SK-MEL-5 (cell line): ENCODE data around the gene MGMT. TPM values are rescaled to one million over a fixed set of nuclear protein-coding genes. Genes with fewer than 3 reads are reported as not detected.

Experiments used
- DNase-seq: peaks from one replicate; pipeline ENCODE4 v3.0.0-alpha.2; 2016; ENCODE audit warnings: low read depth, low spot score
- in situ Hi-C: cut with HindIII; loops from 2 replicates; pipeline ENCODE4 v1.10.0; 2016; ENCODE audit warnings: low sequenced_read_pairs, high pct_unique_total_duplicates, low pct_unique_long_range_greater_than_20kb
- total RNA-seq: library from RNA; depleted of rRNA; stranded (reverse); fragments of >200 nt; shearing (Covaris generic); gene quantifications from 2 replicates; pipeline ENCODE4 v1.2.3, GENCODE V29; 2014

Gene MGMT
- total RNA-seq, 1 experiment from 2014 or later, result 10.3 TPM

GRCh38 chr10:129447486-129447885 is 19.6 kb upstream of the MGMT start:
- no peak for DNase-seq
- in situ Hi-C loops, result no loop called here

DNA sequence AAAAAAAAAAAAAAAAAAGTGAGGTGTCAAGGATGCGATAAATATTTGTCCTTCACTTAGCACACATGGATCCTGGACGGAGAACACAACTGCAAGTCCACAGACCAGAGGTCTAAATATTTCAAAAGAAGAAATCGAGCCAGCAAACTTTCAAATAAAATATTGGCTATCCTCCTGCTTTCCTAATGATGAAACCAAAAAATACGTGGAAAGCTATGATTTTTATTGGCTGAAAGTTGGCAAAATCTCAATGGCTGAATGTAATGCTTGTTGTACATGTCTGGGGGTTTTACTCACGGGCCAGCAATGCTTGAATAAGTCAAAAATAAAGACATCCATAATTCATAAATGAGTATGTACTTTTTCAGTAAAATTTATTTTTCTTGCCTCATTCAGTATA is 19.0 kb upstream of the MGMT start:
- in situ Hi-C loops, result no loop called here
- no peak for DNase-seq

DNA sequence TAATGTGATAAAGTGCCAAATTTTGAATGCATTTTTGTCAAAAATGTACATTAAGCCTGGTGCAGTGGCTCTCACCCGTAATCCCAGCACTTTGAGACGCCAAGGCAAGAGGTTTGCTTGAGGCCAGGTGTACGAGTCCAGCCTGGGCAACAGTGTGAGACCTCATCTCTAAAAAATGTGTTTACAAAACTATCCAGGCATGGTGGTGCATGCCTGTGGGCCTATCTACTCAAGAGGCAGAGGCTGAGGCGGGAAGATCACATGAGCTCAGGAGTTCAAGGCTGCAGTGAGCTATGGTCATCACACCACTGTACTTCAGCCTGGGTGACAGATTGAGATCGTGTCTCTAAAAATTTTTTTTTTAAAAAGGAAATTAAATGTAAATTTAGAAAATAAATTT is 18.5 kb upstream of the MGMT start:
- in situ Hi-C loops, result no loop called here
- DNase-seq, result no peak

GRCh38 chr10:129449893-129450292 is 17.1 kb upstream of the MGMT start:
- in situ Hi-C loops, result no loop called here
- no peak for DNase-seq

DNA sequence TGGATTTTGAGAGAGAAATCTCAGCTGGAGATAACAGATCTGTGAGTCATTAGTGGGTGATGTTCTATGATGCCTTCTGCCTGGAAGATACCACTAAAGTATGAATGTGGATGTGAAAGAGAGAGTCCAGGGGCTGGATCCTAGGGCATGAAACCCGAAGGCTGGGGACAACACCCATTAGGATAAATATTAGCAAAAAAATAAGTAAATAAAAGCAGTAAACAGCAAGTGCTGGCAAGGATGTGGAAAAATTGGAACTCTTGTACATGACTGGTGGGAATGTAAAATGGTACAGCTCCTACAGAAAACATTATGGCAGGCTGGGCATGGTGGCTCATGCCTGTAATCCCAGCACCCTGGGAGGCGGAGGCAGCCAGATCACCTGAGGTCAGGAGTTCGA is 16.6 kb upstream of the MGMT start:
- in situ Hi-C loops, result no loop called here
- DNase-seq, result no peak

DNA sequence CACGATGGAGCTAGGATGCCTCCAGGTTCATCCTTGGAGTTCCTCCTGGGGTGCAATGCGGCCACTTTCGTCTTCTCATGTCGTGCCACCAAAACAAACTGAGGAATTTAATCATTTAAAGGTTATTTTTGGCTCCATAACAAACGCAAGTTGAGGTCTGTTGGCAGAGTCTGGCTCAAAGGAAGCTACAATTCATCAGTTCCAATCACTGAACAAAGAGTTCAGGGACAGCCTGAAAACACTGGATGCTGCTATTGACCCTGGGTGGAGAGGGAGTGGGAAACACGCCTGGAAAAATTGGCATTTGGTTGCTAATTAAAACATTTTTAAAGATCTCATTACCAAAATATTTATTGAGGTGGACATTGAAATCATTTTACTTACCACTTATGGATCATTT is 11.4 kb upstream of the MGMT start:
- in situ Hi-C loops, result no loop called here
- DNase-seq, result no peak

- in situ Hi-C loops, result no loop called here
- no peak for DNase-seq
Measured at GRCh38 chr10:129459762-129460539, 7.1 kb upstream of the MGMT start.

GRCh38 chr10:129462257-129462795 is 4.7 kb upstream of the MGMT start:
- in situ Hi-C loops, result no loop called here
- DNase-seq, result no peak

DNA sequence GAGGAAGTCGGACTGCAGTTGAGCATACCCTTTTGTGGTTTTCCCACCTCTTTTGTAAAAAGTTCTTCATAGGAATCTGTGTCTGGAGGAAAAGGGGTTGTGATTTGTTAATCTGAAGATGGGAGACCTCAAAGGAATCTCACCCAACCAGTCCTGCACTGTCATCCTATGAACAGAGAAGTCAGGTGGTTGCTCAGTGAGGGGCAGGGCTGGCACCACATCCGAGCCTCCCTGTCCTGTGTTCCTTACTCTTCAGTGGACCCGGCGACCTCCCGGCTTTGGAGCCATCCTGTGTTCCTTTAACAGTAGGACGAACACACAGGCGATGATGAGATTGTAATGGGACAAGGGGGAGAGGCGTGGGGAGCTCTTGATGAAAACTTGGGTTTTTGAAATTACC is 2.8 kb upstream of the MGMT start:
- in situ Hi-C loops, result no loop called here

DNA sequence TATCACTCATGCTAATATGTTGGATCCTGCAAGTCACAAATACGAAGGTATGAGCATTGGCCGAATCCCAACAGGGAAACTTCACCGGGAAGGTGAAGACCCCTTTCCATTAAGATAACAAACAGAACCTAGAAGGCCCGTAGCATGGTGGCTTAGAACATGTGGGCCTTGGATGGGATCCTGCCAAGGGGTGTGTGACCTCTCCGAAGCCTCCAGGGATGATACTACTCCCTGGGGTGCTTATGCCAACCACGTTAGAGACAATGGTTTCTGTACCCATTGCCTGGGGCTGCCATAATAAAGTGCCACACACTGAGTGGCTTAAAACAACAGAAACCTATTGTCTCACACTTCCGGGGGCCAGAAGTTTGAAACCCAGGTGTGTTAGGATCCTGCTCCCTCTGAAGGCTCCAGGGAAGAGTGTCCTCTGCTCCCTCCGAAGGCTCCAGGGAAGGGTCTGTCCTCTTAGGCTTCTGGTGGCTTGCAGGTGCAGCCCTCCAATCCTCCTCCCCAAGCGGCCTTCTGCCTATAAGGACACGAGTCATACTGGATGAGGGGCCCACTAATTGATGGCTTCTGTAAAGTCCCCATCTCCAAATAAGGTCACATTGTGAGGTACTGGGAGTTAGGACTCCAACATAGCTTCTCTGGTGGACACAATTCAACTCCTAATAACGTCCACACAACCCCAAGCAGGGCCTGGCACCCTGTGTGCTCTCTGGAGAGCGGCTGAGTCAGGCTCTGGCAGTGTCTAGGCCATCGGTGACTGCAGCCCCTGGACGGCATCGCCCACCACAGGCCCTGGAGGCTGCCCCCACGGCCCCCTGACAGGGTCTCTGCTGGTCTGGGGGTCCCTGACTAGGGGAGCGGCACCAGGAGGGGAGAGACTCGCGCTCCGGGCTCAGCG is 992 bp upstream of the MGMT start:
- in situ Hi-C loops, result no loop called here
- DNase-seq, result no peak

More for the DNA sequence above, 2.8 kb upstream of the MGMT start:
- DNase-seq, result no peak

GRCh38 chr10:129467359-129468064 is 471 bp downstream of the MGMT start:
- no peak for DNase-seq
- in situ Hi-C loops, result no loop called here

- no peak for DNase-seq
- in situ Hi-C loops, result no loop called here
Measured at GRCh38 chr10:129468187-129468586, 1.1 kb downstream of the MGMT start.

DNA sequence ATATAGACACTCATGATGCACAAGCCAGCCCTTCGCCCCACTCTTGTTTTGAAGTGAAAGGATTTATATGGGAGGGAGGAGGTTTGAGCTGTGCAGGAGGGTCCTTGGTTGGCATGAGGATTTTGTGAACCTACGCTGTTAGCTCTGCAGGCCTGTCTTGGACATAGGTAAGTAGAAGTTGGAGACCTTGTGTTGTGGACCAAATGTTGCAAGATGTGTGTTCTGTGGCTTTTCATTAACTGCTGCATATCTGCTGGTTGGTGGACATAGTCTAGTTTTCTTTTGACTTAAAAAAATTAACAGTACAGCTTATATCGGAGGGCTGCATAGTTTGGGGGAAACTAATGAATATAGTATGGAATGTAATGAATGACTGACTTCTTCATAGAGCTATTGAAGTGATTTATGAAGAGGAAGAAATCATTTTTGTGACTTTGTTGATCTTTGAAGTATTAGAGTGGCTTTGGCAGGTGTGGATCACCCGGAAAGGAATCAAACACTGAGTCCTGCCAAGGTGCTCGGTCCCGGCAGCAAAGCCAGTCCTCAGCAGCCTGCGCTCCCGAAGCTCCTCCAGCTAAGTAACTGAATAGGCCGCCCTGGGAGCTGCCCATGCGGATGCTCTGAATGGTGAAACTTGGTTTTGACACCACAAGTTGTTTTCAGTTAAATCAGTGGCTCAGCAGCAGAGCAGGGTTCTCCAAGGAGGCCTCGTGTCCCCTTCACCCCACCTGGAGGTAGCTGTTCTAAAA is 3.2 kb downstream of the MGMT start:
- no peak for DNase-seq
- in situ Hi-C loops, result no loop called here

DNA sequence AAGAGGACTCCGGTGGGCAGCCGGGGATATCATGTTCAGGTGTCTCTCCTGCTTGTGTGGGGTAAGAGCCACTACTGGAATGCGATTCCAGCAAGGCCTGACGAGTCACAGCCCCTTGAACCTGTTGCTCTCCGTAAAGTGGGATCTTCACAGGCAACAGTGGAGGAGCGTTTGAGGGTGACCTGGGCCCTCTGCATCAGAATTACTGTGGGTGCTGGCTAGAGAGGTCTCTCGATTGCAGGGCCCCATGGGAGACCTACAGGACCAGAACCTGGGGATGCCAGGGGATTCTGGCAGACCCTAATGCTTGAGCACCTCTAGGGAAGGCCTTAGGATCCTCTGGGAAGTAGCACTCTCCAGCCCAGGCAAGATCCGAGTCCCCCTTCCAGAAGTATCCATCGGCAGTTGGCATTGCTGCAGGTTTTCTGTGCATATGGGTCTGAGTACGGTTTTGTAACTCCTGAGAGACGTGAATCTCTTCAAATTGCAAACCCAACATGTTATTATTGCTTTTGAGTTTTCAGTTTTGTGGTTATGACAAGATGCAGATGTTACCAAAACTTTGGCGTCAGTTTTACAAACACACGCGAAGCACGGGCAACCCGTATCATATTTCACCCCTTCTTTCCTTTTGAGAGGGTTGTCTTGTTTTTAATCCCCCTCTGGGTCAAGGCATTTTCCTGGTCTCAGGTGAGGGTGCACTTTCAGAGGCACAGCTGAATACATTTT is 4.6 kb downstream of the MGMT start:
- in situ Hi-C loops, result no loop called here

DNA sequence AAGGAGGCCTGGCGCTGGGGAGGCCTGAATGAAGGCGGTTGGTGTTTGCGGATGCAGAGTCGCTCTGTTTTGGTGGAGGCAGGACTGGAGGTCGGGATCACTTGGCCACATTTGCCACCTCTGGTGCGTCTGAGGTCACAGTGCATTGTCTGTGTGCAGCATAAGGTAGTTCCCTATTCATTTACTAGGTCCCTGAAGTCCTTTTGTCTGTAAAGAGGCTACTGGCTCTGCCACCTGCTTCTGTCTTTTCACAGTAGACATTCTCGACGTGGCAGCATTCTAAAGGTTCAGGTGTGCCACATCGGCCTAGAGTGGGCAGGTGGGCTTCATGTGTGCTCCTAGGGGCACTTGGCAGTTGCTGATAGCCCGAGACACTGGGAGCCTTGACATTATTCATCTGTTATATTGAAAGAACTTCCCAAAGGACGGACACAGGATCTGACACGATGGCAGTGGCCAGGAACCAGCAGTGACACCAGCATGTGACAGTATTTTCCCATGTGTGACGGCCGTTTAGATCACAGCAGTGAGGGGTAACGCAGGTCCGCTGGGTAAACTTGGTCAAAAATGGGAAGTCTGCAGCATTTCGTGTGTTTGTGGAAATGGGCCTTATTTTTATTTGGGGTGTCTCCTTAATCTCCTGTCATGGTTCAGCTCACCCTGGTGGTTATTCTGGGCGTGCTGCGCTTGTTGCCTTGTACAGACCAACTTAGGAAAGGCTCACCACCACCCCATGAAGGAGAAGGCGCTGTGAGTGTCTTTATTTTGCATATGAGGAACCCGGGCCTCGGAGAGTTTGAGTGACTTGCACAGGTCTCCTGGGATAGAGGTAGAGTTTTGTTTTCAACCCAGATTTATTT is 5.9 kb downstream of the MGMT start:
- no peak for DNase-seq
- in situ Hi-C loops, result no loop called here

More for the DNA sequence above, 4.6 kb downstream of the MGMT start:
- DNase-seq, result no peak

DNA sequence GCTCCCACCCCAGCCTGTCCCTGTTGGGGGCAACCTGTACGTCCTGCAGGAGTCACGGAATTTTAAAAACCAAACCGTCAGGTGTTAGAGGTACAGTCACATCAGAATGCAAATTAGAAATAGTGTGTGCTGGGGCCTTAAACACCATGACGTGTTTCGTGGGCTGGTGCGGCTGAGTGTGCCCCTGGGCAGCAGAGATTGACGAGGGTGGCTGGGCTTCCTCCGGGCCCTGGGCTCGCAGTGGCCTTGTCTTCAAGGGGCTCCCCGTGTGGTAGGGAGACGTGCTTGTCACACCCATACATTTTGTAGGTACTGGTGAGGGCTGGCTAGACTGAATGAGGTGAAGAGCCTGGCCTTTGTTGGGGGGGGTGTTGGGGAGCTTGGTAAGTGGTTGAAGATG is 7.6 kb downstream of the MGMT start:
- DNase-seq, result no peak
- in situ Hi-C loops, result no loop called here
